A549 (cell line): ENCODE data around the gene NHERF1. TPM values are rescaled to one million over a fixed set of nuclear protein-coding genes. Genes with fewer than 3 reads are reported as not detected.

Experiments used
- ATAC-seq, 2 experiments: fragments of 200-7000 bp in 1 of 2; fragments of >200 bp in 1 of 2; cut with Nextera tagmentation in 1 of 2; cut with Tn5 transposase in 1 of 2; 3 replicates each; pipeline versions ENCODE4 v1.8.0 to v1.9.1; 2018 to 2020; ENCODE audit warnings: mild to moderate bottlenecking in 1 of 2, moderate library complexity in 1 of 2
- CTCF ChIA-PET: fragments of 300-600 bp; sonication (Branson Sonifier 250); formaldehyde crosslinking; extraction: SDS; loops from one replicate; lab custom pipeline; 2021; ENCODE audit warnings: antibody characterized with exemption, inconsistent platforms; lab: Yijun Ruan, JAX
- POLR2A ChIA-PET: fragments of 350-600 bp; formaldehyde crosslinking; extraction: SDS; loops from one replicate; lab custom pipeline; 2021; ENCODE audit warnings: antibody characterized with exemption, inconsistent platforms; lab: Yijun Ruan, JAX
- DNase-seq, 2 experiments: peaks; one replicate each; pipeline versions ENCODE4 v3.0.0 to v3.0.0-alpha.2; 2011 to 2016; ENCODE audit warnings: low read depth in 1 of 2, low spot score in 1 of 2
- FAIRE-seq: peaks from 2 replicates; lab custom pipeline; 2011; peaks lifted over from hg19 to GRCh38; lab: Jason Lieb, UNC
- H3K27ac ChIP-seq, 2 experiments: fragments of >200 bp; sonication (Bioruptor Twin); formaldehyde crosslinking; 3 replicates each; pipeline ENCODE4 v1.5.1; 2016 to 2017
- H3K4me1 ChIP-seq: fragments of >200 bp; sonication (Bioruptor Twin); formaldehyde crosslinking; 3 replicates; pipeline ENCODE4 v1.6.1; 2016
- H3K4me2 ChIP-seq: fragments of >200 bp; sonication (Bioruptor Twin); formaldehyde crosslinking; 3 replicates; pipeline ENCODE4 v1.6.1; 2016
- H3K4me3 ChIP-seq: fragments of >200 bp; sonication (Bioruptor Twin); formaldehyde crosslinking; 3 replicates; pipeline ENCODE4 v1.5.1; 2016
- H3K9me3 ChIP-seq: fragments of >200 bp; sonication (Bioruptor Twin); formaldehyde crosslinking; 3 replicates; pipeline ENCODE4 v1.6.1; 2016
- CEBPB ChIP-seq, 2 experiments: fragments of >200 bp in 1 of 2; sonication (Bioruptor Twin) in 1 of 2; formaldehyde crosslinking in 1 of 2; IDR thresholded peaks; 2 replicates each; pipeline ENCODE4 v1.6.1; 2012 to 2016
- EHMT2 ChIP-seq: fragments of 200-600 bp; sonication (generic); IDR thresholded peaks from 2 replicates; pipeline ENCODE4 v1.6.1; 2016; ENCODE audit warnings: antibody characterized with exemption, low read depth, mild to moderate bottlenecking, moderate library complexity
- ESRRA ChIP-seq: fragments of 150-350 bp; IDR thresholded peaks from 2 replicates; pipeline ENCODE4 v1.6.1; 2014; ENCODE audit warnings: mild to moderate bottlenecking, low read length, borderline replicate concordance
- FOSL2 ChIP-seq, 2 experiments: fragments of 450-650 bp in 1 of 2; fragments of >200 bp in 1 of 2; sonication (Bioruptor Twin) in 1 of 2; formaldehyde crosslinking; IDR thresholded peaks; 2 replicates each; pipeline versions ENCODE4 v1.5.0 to v1.6.1; 2016 to 2020; ENCODE audit warnings: mild to moderate bottlenecking in 1 of 2, moderate library complexity in 1 of 2
- FOXS1 ChIP-seq: fragments of 250-450 bp; sonication (Bioruptor Pico); IDR thresholded peaks from 2 replicates; pipeline ENCODE4 v1.5.0; 2020; ENCODE audit warnings: mild to moderate bottlenecking, moderate library complexity
- HDAC2 ChIP-seq: fragments of 200-600 bp; sonication (generic); IDR thresholded peaks from 2 replicates; pipeline ENCODE4 v1.6.1; 2016
- HES2 ChIP-seq: fragments of >200 bp; sonication (Bioruptor Twin); formaldehyde crosslinking; IDR thresholded peaks from 2 replicates; pipeline ENCODE4 v1.6.1; 2016
- HEYL ChIP-seq: fragments of 250-450 bp; sonication (Bioruptor Pico); IDR thresholded peaks from 2 replicates; pipeline ENCODE4 v1.8.0; 2021; ENCODE audit warnings: mild to moderate bottlenecking, moderate library complexity
- HOXB13 ChIP-seq: fragments of 250-450 bp; sonication (Bioruptor Pico); IDR thresholded peaks from 2 replicates; pipeline ENCODE4 v1.5.0; 2020; ENCODE audit warnings: low read depth, mild to moderate bottlenecking, moderate library complexity
- HOXB5 ChIP-seq: fragments of 250-450 bp; sonication (Bioruptor Pico); IDR thresholded peaks from 2 replicates; pipeline ENCODE4 v1.5.0; 2020; ENCODE audit warnings: mild to moderate bottlenecking, moderate library complexity
- KDM1A ChIP-seq: fragments of 200-600 bp; sonication (generic); IDR thresholded peaks from 2 replicates; pipeline ENCODE4 v1.6.1; 2016; ENCODE audit warnings: low read depth, mild to moderate bottlenecking
- MAFK ChIP-seq: fragments of 450-650 bp; IDR thresholded peaks from 2 replicates; pipeline ENCODE4 v1.6.1; 2014; ENCODE audit not compliant: partially characterized antibody
- NFE2L2 ChIP-seq: fragments of 150-350 bp; conservative IDR thresholded peaks from 2 replicates; pipeline ENCODE4 v1.6.1; 2014; ENCODE audit warnings: low read length
- NPAS2 ChIP-seq: fragments of 250-450 bp; sonication (Bioruptor Pico); IDR thresholded peaks from 2 replicates; pipeline ENCODE4 v1.8.0; 2022; ENCODE audit warnings: mild to moderate bottlenecking, moderate library complexity, borderline replicate concordance
- NR3C1 ChIP-seq: fragments of >200 bp; sonication (Bioruptor Twin); formaldehyde crosslinking; IDR thresholded peaks from 3 replicates; pipeline ENCODE4 v1.6.1; 2017
- POLR2A ChIP-seq: IDR thresholded peaks from 2 replicates; pipeline ENCODE4 v1.6.1; 2012; ENCODE audit warnings: mild to moderate bottlenecking, low read length
- RARB ChIP-seq: fragments of 250-450 bp; sonication (Bioruptor Pico); IDR thresholded peaks from 2 replicates; pipeline ENCODE4 v1.8.0; 2021; ENCODE audit warnings: mild to moderate bottlenecking, moderate library complexity
- RCOR1 ChIP-seq: fragments of 150-350 bp; IDR thresholded peaks from 2 replicates; pipeline ENCODE4 v1.6.1; 2014; ENCODE audit warnings: antibody characterized with exemption, low read length, low read depth
- RFX5 ChIP-seq: fragments of 450-650 bp; IDR thresholded peaks from 2 replicates; pipeline ENCODE4 v1.7.1; 2014; ENCODE audit warnings: antibody characterized with exemption, mild to moderate bottlenecking, moderate library complexity
- RNF2 ChIP-seq: fragments of 200-600 bp; sonication (generic); IDR thresholded peaks from 2 replicates; pipeline ENCODE4 v1.6.1; 2016; ENCODE audit warnings: low read depth, mild to moderate bottlenecking, antibody characterized with exemption, moderate library complexity, borderline replicate concordance
- TP53 ChIP-seq: fragments of 250-450 bp; sonication (Bioruptor Pico); IDR thresholded peaks from 2 replicates; pipeline ENCODE4 v1.5.0; 2021; ENCODE audit warnings: mild to moderate bottlenecking, moderate library complexity
- ZNF302 ChIP-seq: fragments of 250-450 bp; sonication (Bioruptor Pico); IDR thresholded peaks from 2 replicates; pipeline ENCODE4 v1.9.0; 2021; ENCODE audit warnings: inconsistent platforms, mild to moderate bottlenecking, moderate library complexity
- ZSCAN20 ChIP-seq: fragments of 250-450 bp; sonication (Bioruptor Pico); IDR thresholded peaks from 2 replicates; pipeline ENCODE4 v1.8.0; 2022; ENCODE audit warnings: mild to moderate bottlenecking, moderate library complexity
- WGBS: methylation state at CpG from one replicate; pipeline ENCODE4 v1.1.6; 2017; ENCODE audit errors: missing lambda C conversion rate; 5-methylcytosine and 5-hydroxymethylcytosine counted together
- polyA plus RNA-seq, 4 experiments: library from polyadenylated mRNA; depleted of rRNA in 3 of 4; stranded (reverse); fragments of >200 nt; fragmentation: RNase III in 1 of 4; extraction: RNeasy Plus Mini Kit Qiagen cat#74134 plus additional on column Dnase treatment in 1 of 4; gene quantifications; 2 replicates in 3 of 4; 3 replicates in 1 of 4; pipeline ENCODE4 v1.2.3, GENCODE V29; 2011 to 2017
- TF ChIP-seq, protein P1 (sequence below): fragments of 250-450 bp; sonication (Bioruptor Pico); IDR thresholded peaks from 2 replicates; pipeline ENCODE4 v1.5.0; 2021; ENCODE audit warnings: mild to moderate bottlenecking, moderate library complexity, borderline replicate concordance
- TF ChIP-seq, protein P2 (sequence below): fragments of 150-350 bp; IDR thresholded peaks from 2 replicates; pipeline ENCODE4 v1.6.1; 2014; ENCODE audit warnings: low read depth, mild to moderate bottlenecking, low read length

Gene NHERF1
- polyA plus RNA-seq, 2 of the 4 experiments (the other 2 are of a cell fraction): 41.5 to 51.5 TPM

- POLR2A ChIA-PET: no interaction called here
- no peak within 1 kb of the TSS for H3K4me2 ChIP-seq
- no peaks in the 10 kb centered on the region for H3K9me3 ChIP-seq
- no peaks in the 10 kb centered on the region for H3K4me1 ChIP-seq
- CTCF ChIA-PET: interaction anchor here (1.1 to 1.6 kb wide), 5 partner anchors 24 to 147 kb away, joined by 3 to 4 read pairs (median 3); partner anchors contain the start of gene RAB37
- ATAC-seq: no peak
- no peak for FAIRE-seq
- H3K4me3 ChIP-seq: no peak within 1 kb of the TSS
- H3K27ac ChIP-seq: no peak within 1 kb of the TSS
- no peak for DNase-seq
- WGBS: 62% methylated on average over 8 of the region's 8 CpGs
- no peak for TF ChIP-seq POLR2A
- TF ChIP-seq NR3C1: no peak
- TF ChIP-seq HOXB13 (CRISPR knock-in tag): no peak
- no peak for TF ChIP-seq FOXS1 (CRISPR knock-in tag)
- no peak for TF ChIP-seq NPAS2 (CRISPR knock-in tag)
- TF ChIP-seq RCOR1: no peak
- TF ChIP-seq, protein P1, sequence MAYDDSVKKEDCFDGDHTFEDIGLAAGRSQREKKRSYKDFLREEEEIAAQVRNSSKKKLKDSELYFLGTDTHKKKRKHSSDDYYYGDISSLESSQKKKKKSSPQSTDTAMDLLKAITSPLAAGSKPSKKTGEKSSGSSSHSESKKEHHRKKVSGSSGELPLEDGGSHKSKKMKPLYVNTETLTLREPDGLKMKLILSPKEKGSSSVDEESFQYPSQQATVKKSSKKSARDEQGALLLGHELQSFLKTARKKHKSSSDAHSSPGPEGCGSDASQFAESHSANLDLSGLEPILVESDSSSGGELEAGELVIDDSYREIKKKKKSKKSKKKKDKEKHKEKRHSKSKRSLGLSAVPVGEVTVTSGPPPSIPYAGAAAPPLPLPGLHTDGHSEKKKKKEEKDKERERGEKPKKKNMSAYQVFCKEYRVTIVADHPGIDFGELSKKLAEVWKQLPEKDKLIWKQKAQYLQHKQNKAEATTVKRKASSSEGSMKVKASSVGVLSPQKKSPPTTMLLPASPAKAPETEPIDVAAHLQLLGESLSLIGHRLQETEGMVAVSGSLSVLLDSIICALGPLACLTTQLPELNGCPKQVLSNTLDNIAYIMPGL: no peak
- TF ChIP-seq CEBPB (IDR thresholded peaks at IDR 0.05): no peak
- no peak for TF ChIP-seq MAFK
- TF ChIP-seq EHMT2: no peak
- TF ChIP-seq RFX5: no peak
- TF ChIP-seq KDM1A: no peak
- TF ChIP-seq RNF2: no peak
- no peak for TF ChIP-seq ZSCAN20 (CRISPR knock-in tag)
- no peak for TF ChIP-seq ZNF302 (CRISPR knock-in tag)
- no peak for TF ChIP-seq NFE2L2
- no peak for TF ChIP-seq HOXB5
- no peak for TF ChIP-seq HES2
Observed at GRCh38 chr17:74712756-74713155, 35.7 kb upstream of the NHERF1 start, which contains the start of gene CD300LF. Gene CD300LF (minus strand): TSS chr17:74712923. CDS start chr17:74712866, 57 bp downstream.

- Histone ChIP-seq H3K4me2 (no peak overlapping the region), H3K4me1 (no peaks in the 10 kb centered on the region), H3K27ac (no peak overlapping the region), H3K9me3 (no peaks in the 10 kb centered on the region), H3K4me3 (no peak overlapping the region)
- ATAC-seq (no peak), DNase-seq (no peak), FAIRE-seq (no peak)
- CTCF ChIA-PET: interaction anchor here (0.6 to 1.6 kb wide), 7 partner anchors 23 to 78 kb away, joined by 3 to 4 read pairs (median 3); partner anchors contain the start of gene RAB37
- POLR2A ChIA-PET: no interaction called here
- 52% methylated on average over 12 of the region's 12 CpGs for WGBS
- TF ChIP-seq HDAC2 (no peak), MAFK (no peak), CEBPB (IDR thresholded peaks at IDR 0.05) (no peak), FOSL2 (IDR thresholded peaks at IDR 0.05) (no peak), FOSL2 (CRISPR knock-in tag; IDR thresholded peaks at IDR 0.05) (no peak), RCOR1 (no peak), TP53 (no peak), HEYL (CRISPR knock-in tag) (no peak), ESRRA (no peak), HOXB5 (no peak), NR3C1 (no peak), RARB (CRISPR knock-in tag) (no peak), RNF2 (no peak)
- TF ChIP-seq, protein P2, sequence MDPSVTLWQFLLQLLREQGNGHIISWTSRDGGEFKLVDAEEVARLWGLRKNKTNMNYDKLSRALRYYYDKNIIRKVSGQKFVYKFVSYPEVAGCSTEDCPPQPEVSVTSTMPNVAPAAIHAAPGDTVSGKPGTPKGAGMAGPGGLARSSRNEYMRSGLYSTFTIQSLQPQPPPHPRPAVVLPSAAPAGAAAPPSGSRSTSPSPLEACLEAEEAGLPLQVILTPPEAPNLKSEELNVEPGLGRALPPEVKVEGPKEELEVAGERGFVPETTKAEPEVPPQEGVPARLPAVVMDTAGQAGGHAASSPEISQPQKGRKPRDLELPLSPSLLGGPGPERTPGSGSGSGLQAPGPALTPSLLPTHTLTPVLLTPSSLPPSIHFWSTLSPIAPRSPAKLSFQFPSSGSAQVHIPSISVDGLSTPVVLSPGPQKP: no peak
Observed at GRCh38 chr17:74713171-74713755, 35.2 kb upstream of the NHERF1 start.
